GM13977 (cell line): ENCODE results near the gene CACHD1.

Experiments used
- DNase-seq: peaks from one replicate; pipeline ENCODE4 v3.0.0; 2012; ENCODE audit warnings: low spot score
- CTCF ChIP-seq: IDR thresholded peaks from 2 replicates; pipeline ENCODE4 v1.5.1; 2012; ENCODE audit warnings: mild to moderate bottlenecking, control low read depth; ENCODE audit not compliant: insufficient read depth; ENCODE audit errors: extremely low read depth, missing control alignments
- in situ Hi-C: fragments of 300-500 bp; cut with MboI; formaldehyde crosslinking; loops from one replicate; pipeline ENCODE4 v1.12.0; 2022; ENCODE audit warnings: low sequenced_read_pairs, low pct_unique_long_range_greater_than_20kb, mixed read lengths, inconsistent platforms; ENCODE audit not compliant: unreplicated experiment

The CACHD1 gene

GRCh38 chr1:64471218-64472039, 1.5 kb downstream of the CACHD1 start:
- no peak for TF ChIP-seq CTCF
- in situ Hi-C loops = no loop called here
- DNase-seq = no peak

GRCh38 chr1:64472040-64472376, 2.1 kb downstream of the CACHD1 start:
- no peak for TF ChIP-seq CTCF
- in situ Hi-C loops = no loop called here
- no peak for DNase-seq

DNA sequence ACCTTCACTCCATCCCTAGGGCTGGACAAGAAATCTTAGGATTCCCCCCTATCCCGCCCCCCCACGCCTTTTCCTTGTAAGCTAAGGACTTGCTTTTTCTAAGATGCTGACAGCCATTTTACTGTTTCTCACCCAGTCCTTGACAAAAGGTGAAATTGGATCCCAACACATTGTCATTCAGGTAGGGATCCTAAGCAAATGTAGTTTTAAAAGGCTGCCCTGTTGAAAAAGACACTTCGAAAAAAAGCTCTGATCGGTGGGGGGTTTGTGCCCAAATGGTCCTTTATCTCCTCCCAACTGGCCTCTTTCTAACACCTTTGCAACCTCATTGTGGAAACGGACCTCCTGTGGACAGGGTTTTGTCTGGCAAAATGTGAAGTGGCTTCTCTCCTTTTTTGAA, 2.9 kb downstream of the CACHD1 start:
- TF ChIP-seq CTCF = no peak
- in situ Hi-C loops = no loop called here
- DNase-seq = no peak

DNA sequence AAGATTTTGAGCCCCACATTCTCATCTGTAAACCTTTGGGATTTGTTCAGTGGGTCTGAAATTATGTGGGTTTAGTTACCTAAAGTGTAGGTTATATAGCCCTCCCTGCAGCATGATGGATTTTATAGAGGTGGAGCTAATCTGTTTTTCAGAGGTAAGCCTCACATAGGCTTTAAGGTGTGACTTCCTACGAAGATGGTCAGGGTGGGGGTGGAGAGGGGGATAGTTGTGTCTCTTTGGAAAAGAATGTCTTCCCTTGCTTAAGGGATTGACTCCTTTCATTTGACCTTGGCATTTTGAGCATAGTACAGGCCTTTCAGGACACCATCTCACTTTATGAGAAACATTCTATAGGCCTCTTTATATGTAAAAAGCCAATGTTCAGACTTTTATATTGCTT, 3.4 kb downstream of the CACHD1 start:
- no peak for TF ChIP-seq CTCF
- DNase-seq = no peak
- in situ Hi-C loops = no loop called here

DNA sequence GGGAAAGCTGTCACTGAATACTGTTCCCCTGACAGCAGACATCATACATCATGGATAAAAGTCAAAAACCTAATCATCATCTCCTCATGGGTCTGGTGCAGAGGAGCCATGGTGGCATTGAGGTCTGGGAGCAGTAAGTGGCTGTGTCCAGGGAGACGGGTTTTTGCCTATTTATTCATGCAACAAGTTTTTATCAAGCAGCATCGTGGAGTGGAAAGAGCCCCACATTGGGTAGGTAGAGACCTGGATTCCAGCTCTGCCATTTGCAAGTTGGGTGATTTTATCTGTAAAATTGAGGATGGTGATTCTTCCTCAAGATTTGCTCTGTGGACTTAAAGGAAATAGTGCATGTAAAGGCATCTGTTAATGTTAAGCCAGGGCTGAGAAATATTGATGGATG, 4.2 kb downstream of the CACHD1 start:
- no peak for TF ChIP-seq CTCF
- in situ Hi-C loops = no loop called here
- DNase-seq = no peak

GRCh38 chr1:64474665-64475439, 4.9 kb downstream of the CACHD1 start:
- no peak for DNase-seq
- TF ChIP-seq CTCF = no peak
- in situ Hi-C loops = no loop called here
